ENCODE measurements around the gene GPHA2.

GPHA2 gene

GRCh38 chr11:64917663-64917995 lies 18.1 kb downstream of the GPHA2 start:
- DNase-seq (ENCODE audit: low read depth) = no peak
- TF ChIP-seq CTCF (IDR thresholded peaks at IDR 0.05; ENCODE audit: low read length, missing control alignments) = no peak
- peak overlapping the region; percentile 69 for H3K4me3 ChIP-seq (replicated peaks; ENCODE audit: low read depth, low read length)

- peak within 1 kb of the TSS; percentile 96 for H3K4me3 ChIP-seq (replicated peaks; ENCODE audit: low read depth, low read length)
- TF ChIP-seq CTCF (IDR thresholded peaks at IDR 0.05; ENCODE audit: low read length, missing control alignments) = no peak
- peak; percentile 100 for DNase-seq (ENCODE audit: low read depth)
Observed at GRCh38 chr11:64916775-64917662, 18.7 kb downstream of the GPHA2 start, which contains the start of gene ATG2A. Gene ATG2A (minus strand): TSS chr11:64917209. CDS start chr11:64917135, 74 bp downstream.

GRCh38 chr11:64916040-64916774 lies 19.5 kb downstream of the GPHA2 start:
- peak overlapping the region; percentile 96 for H3K4me3 ChIP-seq (replicated peaks; ENCODE audit: low read depth, low read length)
- peak; percentile 59 for DNase-seq (ENCODE audit: low read depth)
- TF ChIP-seq CTCF (IDR thresholded peaks at IDR 0.05; ENCODE audit: low read length, missing control alignments) = no peak

- no peak for TF ChIP-seq CTCF (IDR thresholded peaks at IDR 0.05; ENCODE audit: low read length, missing control alignments)
- H3K4me3 ChIP-seq (replicated peaks; ENCODE audit: low read depth, low read length) = peak overlapping the region; percentile 96
- no peak for DNase-seq (ENCODE audit: low read depth)
Observed at GRCh38 chr11:64915376-64915887, 20.3 kb downstream of the GPHA2 start.

GRCh38 chr11:64914123-64914522 lies 21.6 kb downstream of the GPHA2 start:
- TF ChIP-seq CTCF (IDR thresholded peaks at IDR 0.05; ENCODE audit: low read length, missing control alignments) = no peak
- no peak overlapping the region for H3K4me3 ChIP-seq (replicated peaks; ENCODE audit: low read depth, low read length)
- DNase-seq (ENCODE audit: low read depth) = no peak

- no peak for DNase-seq (ENCODE audit: low read depth)
- TF ChIP-seq CTCF (IDR thresholded peaks at IDR 0.05; ENCODE audit: low read length, missing control alignments) = no peak
- H3K4me3 ChIP-seq (replicated peaks; ENCODE audit: low read depth, low read length) = no peak overlapping the region
Observed at GRCh38 chr11:64913171-64913727, 22.4 kb downstream of the GPHA2 start.

Data from fibroblast of pulmonary artery (primary cell).